Measurements from ENCODE around the gene DDN.

DDN gene

DNA sequence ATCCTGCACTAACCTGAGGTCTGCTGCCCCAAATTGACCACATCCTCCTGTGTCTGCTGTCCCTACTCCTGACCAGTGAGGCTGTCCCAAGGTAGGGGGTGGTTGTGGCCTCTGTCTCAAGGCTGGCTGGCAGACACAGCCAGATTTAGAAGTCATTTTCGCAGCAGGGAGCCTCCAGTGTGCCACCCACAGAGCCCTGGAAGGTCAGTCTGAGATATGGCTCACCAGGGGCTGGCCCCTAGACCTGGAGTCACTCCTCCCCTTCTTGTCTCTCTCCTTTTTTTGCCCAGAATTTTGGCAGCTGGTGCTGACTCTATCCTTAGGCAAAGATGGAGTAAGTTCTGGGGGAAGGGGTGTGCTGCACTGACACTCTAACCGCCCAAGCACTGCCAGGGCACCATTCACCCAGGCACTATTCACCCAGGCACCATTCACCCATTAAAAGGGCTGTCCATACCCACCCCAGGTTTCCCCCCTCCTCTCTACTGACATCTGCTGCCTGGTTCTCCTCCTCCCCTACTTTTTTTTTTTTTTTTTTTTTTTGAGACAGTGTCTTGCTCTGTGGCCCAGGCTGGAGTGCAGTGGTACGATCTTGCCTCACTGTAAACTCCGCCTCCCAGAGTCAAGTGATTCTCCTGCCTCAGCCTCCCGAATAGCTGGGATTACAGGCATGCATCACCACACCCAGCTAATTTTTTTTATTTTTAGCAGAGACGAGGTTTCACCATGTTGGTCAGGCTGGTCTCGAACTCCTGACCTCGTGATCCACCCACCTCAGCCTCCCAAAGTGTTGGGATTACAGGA, 7.7 kb downstream of the DDN start:
- H3K4me3 ChIP-seq (ENCODE audit: low read depth, low read length) = no peak overlapping the region
- DNase-seq (ENCODE audit: low read depth) = no peak
- no peak for TF ChIP-seq CTCF (IDR thresholded peaks at IDR 0.05; ENCODE audit: insufficient read depth, low read depth, low read length, missing control alignments)

DNA sequence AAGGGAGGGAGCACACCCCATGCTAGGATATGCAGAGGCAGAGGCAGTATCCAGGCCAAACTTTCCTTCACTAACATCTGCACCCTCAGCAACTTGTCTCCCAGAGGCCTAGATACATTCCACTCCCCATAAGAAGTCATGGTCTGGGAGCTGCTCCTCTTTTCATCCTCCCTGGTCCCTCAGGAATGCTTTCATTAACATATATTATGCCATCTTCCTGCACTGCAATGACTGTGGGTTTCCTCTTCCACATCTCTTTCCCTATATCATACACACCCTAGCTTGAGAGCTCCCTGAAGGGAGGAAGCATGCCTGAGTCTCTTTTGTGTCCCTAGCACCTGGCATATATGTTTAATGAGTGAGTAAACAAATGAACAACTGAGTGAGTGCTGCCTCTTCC, 8.6 kb downstream of the DDN start:
- no peak for TF ChIP-seq CTCF (IDR thresholded peaks at IDR 0.05; ENCODE audit: insufficient read depth, low read depth, low read length, missing control alignments)
- no peak for DNase-seq (ENCODE audit: low read depth)
- H3K4me3 ChIP-seq (ENCODE audit: low read depth, low read length) = no peak overlapping the region

- no peak overlapping the region for H3K4me3 ChIP-seq (ENCODE audit: low read depth, low read length)
- peak; percentile 69 for DNase-seq (ENCODE audit: low read depth)
- TF ChIP-seq CTCF (IDR thresholded peaks at IDR 0.05; ENCODE audit: insufficient read depth, low read depth, low read length, missing control alignments) = peak; percentile 90
Measured at GRCh38 chr12:48988030-48988649, 11.0 kb downstream of the DDN start.

GRCh38 chr12:48986720-48987291, 12.4 kb downstream of the DDN start:
- no peak overlapping the region for H3K4me3 ChIP-seq (ENCODE audit: low read depth, low read length)
- no peak for DNase-seq (ENCODE audit: low read depth)
- TF ChIP-seq CTCF (IDR thresholded peaks at IDR 0.05; ENCODE audit: insufficient read depth, low read depth, low read length, missing control alignments) = no peak

- TF ChIP-seq CTCF (IDR thresholded peaks at IDR 0.05; ENCODE audit: insufficient read depth, low read depth, low read length, missing control alignments) = no peak
- no peak overlapping the region for H3K4me3 ChIP-seq (ENCODE audit: low read depth, low read length)
- no peak for DNase-seq (ENCODE audit: low read depth)
Measured at GRCh38 chr12:48985901-48986300, 13.3 kb downstream of the DDN start.

DNA sequence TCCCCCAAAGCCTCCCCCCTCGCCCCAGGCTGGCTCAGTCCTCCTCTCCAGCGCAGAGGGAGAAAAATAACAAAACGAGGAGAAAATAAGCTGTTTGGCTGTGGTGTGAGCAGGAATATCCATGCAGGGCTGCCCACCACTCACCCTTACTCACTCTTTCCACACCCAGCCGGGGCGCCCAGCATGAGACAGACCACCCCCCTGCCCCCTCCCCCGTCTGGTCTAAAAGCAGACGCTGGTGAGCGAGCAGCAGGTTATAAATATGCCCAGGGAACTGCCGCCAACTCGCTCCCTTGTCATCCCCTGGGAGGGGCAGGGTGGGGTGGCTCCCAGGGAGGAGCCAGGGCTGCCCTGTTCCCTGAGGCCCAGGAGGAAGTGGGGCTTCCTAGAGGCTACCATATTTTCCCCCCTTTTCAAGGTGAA, 13.7 kb downstream of the DDN start:
- DNase-seq (ENCODE audit: low read depth) = no peak
- H3K4me3 ChIP-seq (ENCODE audit: low read depth, low read length) = no peak overlapping the region
- no peak for TF ChIP-seq CTCF (IDR thresholded peaks at IDR 0.05; ENCODE audit: insufficient read depth, low read depth, low read length, missing control alignments)
